NCI-H526 treated with DMSO at 0.1 percent for 48 hours (cell line): ENCODE data around the gene ACVRL1.

Source experiments
- DNase-seq: peaks from one replicate; lab custom pipeline; 2025; lab: John Stamatoyannopoulos, UW

The ACVRL1 gene

GRCh38 chr12:51898506-51898905 is 8.8 kb upstream of the ACVRL1 start:
- DNase-seq, result no peak

DNA sequence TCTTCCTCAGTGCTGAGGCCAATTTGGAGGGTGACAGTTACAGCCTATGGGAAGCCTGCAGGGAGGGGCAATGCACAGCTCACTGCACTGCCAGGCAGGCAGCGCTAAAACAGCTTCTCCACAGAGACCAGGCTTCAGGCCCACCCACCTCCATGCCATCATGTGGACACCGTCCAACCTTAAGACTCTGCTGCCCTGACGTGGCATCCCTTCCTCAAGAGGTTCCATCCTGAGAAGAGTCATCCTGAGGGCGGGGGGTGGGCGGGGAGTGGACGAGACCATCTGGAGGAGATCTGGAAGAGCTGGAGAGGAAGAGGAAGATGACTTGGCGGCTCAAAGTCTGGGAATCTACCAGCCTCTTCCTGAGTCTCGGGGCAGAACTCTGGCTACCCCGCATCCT is 8.4 kb upstream of the ACVRL1 start:
- DNase-seq, result no peak

DNA sequence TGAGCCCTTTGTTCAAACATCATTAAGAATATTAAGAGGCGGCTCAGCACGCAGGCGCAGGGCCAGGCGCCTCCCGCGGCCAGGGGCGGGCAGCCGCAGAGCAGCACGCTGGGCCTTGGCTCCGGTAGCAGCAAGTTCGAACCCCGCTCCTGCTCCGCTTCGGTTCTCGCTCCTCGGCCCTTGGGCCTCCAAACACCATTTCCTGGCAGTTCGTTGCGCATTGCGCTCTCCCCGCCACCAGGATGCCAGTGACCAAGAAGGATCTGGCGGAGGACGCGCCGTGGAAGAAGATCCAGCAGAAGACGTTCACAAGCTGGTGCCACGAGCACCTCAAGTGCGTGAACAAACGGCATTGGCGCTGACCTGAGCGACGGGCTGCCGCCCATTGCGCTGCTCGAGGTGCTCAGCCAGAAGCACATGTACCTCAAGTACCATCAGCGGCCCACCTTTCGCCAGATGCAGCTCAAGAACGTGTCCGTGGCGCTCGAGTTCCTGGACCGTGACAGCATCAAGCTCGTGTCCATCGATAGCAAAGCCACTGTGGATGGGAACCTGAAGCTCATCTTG is 6.9 kb upstream of the ACVRL1 start:
- DNase-seq, result no peak

DNA sequence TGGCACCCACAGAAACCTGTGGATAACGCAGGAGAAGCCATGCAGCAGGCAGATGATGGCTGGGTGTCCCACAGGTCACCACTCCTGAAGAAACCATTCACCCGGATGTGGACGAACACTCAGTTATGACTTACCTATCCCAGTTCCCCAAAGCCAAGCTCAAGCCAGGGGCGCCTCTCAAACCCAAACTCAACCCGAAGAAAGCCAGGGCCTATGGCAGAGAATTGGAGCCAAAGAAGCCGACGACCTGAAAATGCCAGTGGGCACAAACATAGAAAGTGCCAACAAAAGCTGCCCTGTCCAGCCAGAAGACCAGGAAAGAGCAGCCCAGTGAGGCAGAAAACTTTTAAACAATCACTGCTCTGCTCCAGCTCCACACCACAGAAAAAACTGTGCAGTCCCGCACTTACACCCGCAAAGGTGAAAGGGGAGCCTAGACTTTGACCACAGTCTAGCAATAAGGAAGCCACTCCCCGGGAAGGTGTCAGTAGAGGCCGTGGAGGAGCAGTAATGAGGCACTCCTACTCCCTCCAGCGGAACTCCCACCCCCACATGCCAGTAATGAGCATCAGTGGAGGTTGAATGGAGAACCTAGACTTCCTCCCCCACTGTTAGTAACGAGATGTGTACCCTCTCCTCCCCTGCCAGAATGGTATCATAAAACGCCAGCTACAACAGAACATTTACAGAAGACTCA is 6.0 kb upstream of the ACVRL1 start:
- DNase-seq, result no peak

GRCh38 chr12:51901881-51902280 is 5.4 kb upstream of the ACVRL1 start:
- no peak for DNase-seq

DNA sequence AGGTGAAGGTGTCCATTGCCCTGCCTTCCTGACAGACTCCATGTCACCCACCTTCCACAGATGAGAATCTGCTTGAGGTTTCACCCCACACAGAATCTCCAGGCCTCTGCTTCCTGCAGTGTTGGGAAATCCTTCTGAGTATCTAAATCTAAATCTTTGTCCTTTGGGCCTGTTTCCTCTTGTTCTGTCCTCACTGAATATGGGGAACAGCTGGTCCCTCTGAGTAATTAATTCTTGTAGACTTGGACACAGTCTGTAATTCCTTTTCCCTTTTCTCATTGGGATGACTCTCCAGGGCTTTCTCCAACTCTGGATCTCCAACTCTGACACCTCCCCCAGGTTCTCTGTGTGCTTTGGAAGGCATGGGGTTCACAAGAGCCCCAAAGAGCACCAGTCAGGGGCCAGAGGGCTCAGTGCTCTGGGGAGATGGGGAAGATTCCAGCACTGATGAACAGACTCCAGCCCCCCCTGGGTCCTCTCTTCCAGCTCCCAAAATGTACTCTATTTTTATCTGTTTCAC is 2.3 kb upstream of the ACVRL1 start:
- no peak for DNase-seq

DNA sequence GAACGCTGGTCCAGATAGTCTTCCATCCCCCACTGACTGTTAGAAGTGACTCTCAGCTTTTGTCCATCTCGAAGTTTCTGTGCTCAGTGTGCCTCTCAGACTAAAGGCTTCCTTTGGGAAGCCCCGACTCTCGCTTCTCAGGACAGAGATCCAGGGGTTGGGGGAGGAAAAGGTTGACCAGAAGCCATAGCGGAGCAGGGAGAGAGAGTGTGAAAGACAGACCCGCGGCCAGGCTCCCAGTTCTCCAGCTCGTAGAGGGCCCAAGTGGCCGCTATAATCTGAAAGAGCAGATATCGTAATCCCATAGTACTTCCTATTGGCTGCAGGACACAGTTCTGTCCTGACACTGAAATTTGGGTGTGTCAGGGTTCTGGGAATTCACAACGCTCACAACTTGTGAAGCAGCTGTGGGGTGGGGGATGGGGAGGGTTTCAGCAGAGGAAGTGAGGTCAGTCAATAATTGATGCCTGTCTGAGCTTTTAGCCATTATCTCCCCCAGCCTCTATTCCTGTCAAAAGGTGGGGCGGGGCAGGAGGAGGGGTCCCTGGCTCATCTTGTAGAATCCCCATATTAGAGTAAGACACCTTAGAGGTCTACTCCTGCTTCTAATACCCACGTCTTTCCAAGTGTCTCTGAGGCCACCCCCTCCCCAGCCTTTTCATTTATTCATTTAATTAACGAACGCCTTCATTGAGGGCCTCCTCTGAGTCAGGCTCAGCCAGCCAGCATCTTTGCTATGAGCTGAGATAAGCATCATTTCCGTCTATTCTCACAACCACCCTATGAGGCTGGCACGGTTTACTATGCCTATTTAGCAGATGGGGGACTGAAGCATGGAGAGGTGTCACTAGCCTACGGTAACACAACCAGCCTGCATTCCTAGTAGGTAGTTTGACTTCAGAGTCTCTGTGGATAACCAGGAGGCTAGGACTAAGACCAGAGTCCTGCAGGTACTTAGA is 1.6 kb upstream of the ACVRL1 start:
- DNase-seq, result no peak

GRCh38 chr12:51906430-51907082 is 748 bp upstream of the ACVRL1 start:
- no peak for DNase-seq

- DNase-seq, result no peak
Measured at GRCh38 chr12:51907856-51908425, 637 bp downstream of the ACVRL1 start.

GRCh38 chr12:51908876-51909592 is 1.7 kb downstream of the ACVRL1 start:
- no peak for DNase-seq

GRCh38 chr12:51910168-51910567 is 2.9 kb downstream of the ACVRL1 start:
- no peak for DNase-seq

- DNase-seq, result no peak
Measured at GRCh38 chr12:51910691-51911090, 3.4 kb downstream of the ACVRL1 start.

DNA sequence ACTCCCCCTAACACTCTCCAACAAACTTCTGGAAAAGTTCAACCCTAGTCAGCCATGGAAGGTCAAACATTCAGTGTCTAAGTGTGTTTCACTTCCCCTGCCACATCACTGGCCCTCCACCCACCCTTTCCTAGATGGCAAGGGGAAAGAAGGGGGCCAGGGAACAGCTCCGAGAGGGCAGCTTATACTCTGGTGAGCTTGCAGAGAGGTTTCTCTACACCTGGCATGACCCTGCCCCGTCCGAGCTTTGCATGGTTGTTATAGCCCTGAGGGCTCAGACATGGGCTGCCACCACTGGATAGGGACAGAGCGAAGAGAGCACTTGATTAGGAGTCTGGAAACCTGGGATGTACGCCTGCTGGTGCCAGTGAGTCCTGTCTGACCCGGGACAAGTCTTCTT is 4.0 kb downstream of the ACVRL1 start:
- DNase-seq, result no peak

GRCh38 chr12:51911788-51912711 is 4.7 kb downstream of the ACVRL1 start:
- no peak for DNase-seq

DNA sequence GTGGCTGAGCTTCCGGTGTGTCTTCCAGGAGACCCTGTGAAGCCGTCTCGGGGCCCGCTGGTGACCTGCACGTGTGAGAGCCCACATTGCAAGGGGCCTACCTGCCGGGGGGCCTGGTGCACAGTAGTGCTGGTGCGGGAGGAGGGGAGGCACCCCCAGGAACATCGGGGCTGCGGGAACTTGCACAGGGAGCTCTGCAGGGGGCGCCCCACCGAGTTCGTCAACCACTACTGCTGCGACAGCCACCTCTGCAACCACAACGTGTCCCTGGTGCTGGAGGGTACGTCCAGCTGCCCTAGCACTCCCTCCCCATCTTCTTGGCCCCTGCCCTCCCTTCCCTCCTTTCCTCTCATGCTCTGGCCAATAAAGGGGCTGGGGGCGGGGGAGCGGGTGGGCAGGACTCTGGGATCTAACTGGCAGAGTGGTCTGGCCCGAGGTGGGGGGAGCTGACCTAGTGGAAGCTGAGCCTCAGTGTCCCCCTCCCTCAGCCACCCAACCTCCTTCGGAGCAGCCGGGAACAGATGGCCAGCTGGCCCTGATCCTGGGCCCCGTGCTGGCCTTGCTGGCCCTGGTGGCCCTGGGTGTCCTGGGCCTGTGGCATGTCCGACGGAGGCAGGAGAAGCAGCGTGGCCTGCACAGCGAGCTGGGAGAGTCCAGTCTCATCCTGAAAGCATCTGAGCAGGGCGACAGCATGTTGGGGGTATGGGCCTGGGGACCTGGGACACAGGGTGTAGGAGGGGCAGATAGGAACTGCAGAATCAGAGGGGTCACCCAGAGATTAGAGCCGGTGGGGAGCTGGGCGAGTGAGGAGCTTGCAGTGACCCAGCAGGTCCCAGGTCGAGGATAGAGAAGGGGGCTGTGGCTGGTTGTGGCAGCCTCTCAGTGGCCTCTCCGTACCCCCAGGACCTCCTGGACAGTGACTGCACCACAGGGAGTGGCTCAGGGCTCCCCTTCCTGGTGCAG is 6.0 kb downstream of the ACVRL1 start:
- DNase-seq, result no peak

- DNase-seq, result no peak
Measured at GRCh38 chr12:51914034-51914923, 7.0 kb downstream of the ACVRL1 start.

DNA sequence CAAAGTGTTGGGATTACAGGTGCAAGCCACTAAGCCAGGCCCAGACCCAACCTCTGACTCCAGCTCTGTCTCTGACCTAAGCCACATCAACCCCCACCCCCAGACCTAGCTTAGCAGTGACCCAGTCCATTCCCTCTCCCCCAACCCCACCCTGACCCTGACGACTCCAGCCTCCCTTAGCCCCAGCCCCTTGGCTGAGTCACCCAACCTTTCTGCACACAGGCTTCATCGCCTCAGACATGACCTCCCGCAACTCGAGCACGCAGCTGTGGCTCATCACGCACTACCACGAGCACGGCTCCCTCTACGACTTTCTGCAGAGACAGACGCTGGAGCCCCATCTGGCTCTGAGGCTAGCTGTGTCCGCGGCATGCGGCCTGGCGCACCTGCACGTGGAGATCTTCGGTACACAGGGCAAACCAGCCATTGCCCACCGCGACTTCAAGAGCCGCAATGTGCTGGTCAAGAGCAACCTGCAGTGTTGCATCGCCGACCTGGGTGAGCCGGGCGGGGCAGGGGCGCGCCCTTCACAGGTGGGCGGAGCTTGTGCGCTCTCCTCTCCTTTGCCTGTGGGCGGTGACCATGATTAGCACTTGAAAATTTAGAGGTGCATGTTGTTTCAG is 7.8 kb downstream of the ACVRL1 start:
- no peak for DNase-seq
